K562 (cell line): Measurements from ENCODE around the gene PGGHG. TPM values are rescaled to one million over a fixed set of nuclear protein-coding genes. Genes with fewer than 3 reads are reported as not detected.

Experiments
- ATAC-seq: fragments of 200-7000 bp; cut with Tn5 transposase; 3 replicates; pipeline ENCODE4 v1.9.1; 2020; ENCODE audit warnings: moderate library complexity
- BruUV-seq: library from RNA; stranded (reverse); fragments of 400-500 nt; replicated peaks from 2 replicates; lab custom pipeline; 2021; lab: Mats Ljungman, UMichigan
- CTCF ChIA-PET: fragments of 300-600 bp; formaldehyde crosslinking; extraction: SDS; loops from one replicate; lab custom pipeline; 2021; ENCODE audit warnings: low intra/inter-chr PET ratio; lab: Yijun Ruan, JAX
- POLR2A ChIA-PET: fragments of 300-600, 350-650 bp; sonication (Branson Sonifier 250); formaldehyde crosslinking; extraction: SDS; loops from one replicate; lab custom pipeline; 2021; ENCODE audit warnings: antibody characterized with exemption, inconsistent platforms; lab: Yijun Ruan, JAX
- DNase-seq, 4 experiments: peaks; one replicate each; pipeline versions ENCODE4 v3.0.0 to v3.0.0-alpha.2; 2011 to 2018; ENCODE audit warnings: low spot score in 3 of 4, mixed read lengths in 3 of 4; ENCODE audit errors: extremely low read depth in 1 of 4
- FAIRE-seq: peaks from 2 replicates; lab custom pipeline; 2011; peaks lifted over from hg19 to GRCh38; lab: Jason Lieb, UNC
- H2AFZ ChIP-seq: 2 replicates; pipeline ENCODE4 v1.6.0; 2011; ENCODE audit warnings: low read depth, low read length, control low read depth, inconsistent platforms
- H3K27ac ChIP-seq: fragments of 200-600 bp; 3 replicates; pipeline ENCODE4 v1.8.0; 2011; ENCODE audit warnings: low read depth, mild to moderate bottlenecking, control low read depth, inconsistent platforms, low read length, moderate library complexity, mixed read lengths; ENCODE audit errors: extremely low read depth
- H3K27me3 ChIP-seq, 2 experiments: fragments of 300-600 bp in 1 of 2; 2 replicates in 1 of 2; 3 replicates in 1 of 2; pipeline versions ENCODE4 v1.6.0 to v1.8.0; 2011; ENCODE audit warnings: inconsistent platforms in 2 of 2, low read length in 2 of 2, mild to moderate bottlenecking in 1 of 2, mixed read lengths in 1 of 2, moderate library complexity in 1 of 2; ENCODE audit not compliant: control insufficient read depth in 2 of 2, insufficient read depth in 2 of 2
- H3K36me3 ChIP-seq: fragments of 300-600 bp; 3 replicates; pipeline ENCODE4 v1.8.0; 2011; ENCODE audit warnings: mild to moderate bottlenecking, low read length, inconsistent platforms; ENCODE audit not compliant: control insufficient read depth, insufficient read depth
- H3K4me1 ChIP-seq, 2 experiments: fragments of 200-600 bp in 1 of 2; replicated peaks in 1 of 2; 2 replicates in 1 of 2; 3 replicates in 1 of 2; pipeline versions ENCODE4 v1.5.1 to v1.8.0; 2011; ENCODE audit warnings: inconsistent platforms in 2 of 2, low read length in 2 of 2, mild to moderate bottlenecking in 1 of 2, mixed read lengths in 1 of 2, moderate library complexity in 1 of 2; ENCODE audit not compliant: control insufficient read depth in 2 of 2, insufficient read depth in 2 of 2
- H3K4me2 ChIP-seq: 2 replicates; pipeline ENCODE4 v1.6.1; 2011; ENCODE audit warnings: low read length, control low read depth, inconsistent platforms, mixed read lengths; ENCODE audit not compliant: insufficient read depth
- H3K4me3 ChIP-seq: fragments of 200-600 bp; sonication (generic), shearing (Covaris generic); 2 replicates; pipeline ENCODE4 v1.5.1; 2016; ENCODE audit warnings: control low read depth, inconsistent platforms
- H3K79me2 ChIP-seq: fragments of 200-600 bp; 3 replicates; pipeline ENCODE4 v1.8.0; 2011; ENCODE audit warnings: low read length, inconsistent platforms; ENCODE audit not compliant: control insufficient read depth, insufficient read depth
- H3K9ac ChIP-seq, 2 experiments: 2 replicates each; pipeline versions ENCODE4 v1.6.0 to v1.6.1; 2011; ENCODE audit warnings: low read depth in 2 of 2, low read length in 2 of 2, control low read depth in 1 of 2, inconsistent platforms in 1 of 2, mild to moderate bottlenecking in 1 of 2, mixed read lengths in 1 of 2; ENCODE audit not compliant: insufficient read depth in 1 of 2
- H3K9me1 ChIP-seq: one replicate; pipeline ENCODE4 v1.6.0; 2011; ENCODE audit warnings: inconsistent platforms, mild to moderate bottlenecking, low read length, moderate library complexity; ENCODE audit not compliant: control insufficient read depth, insufficient read depth
- H3K9me3 ChIP-seq: replicated peaks from 2 replicates; pipeline ENCODE4 v1.5.1; 2011; ENCODE audit warnings: low read depth, low read length, inconsistent platforms; ENCODE audit not compliant: control insufficient read depth, insufficient read depth
- H4K20me1 ChIP-seq: replicated peaks from 2 replicates; pipeline ENCODE4 v1.6.1; 2011; ENCODE audit warnings: low read length, inconsistent platforms, mixed read lengths; ENCODE audit not compliant: control insufficient read depth, insufficient read depth
- CBX3 ChIP-seq, 2 experiments: IDR thresholded peaks; 1 replicate in 1 of 2; 2 replicates in 1 of 2; pipeline ENCODE4 v1.6.1; 2012; ENCODE audit warnings: inconsistent platforms in 2 of 2, low read length in 2 of 2, borderline replicate concordance in 1 of 2, control low read depth in 1 of 2
- CBX5 ChIP-seq: IDR thresholded peaks from 2 replicates; pipeline ENCODE4 v1.6.1; 2014; ENCODE audit warnings: low read depth, borderline replicate concordance
- CREB1 ChIP-seq, 2 experiments: sonication (generic) in 1 of 2; formaldehyde crosslinking in 1 of 2; IDR thresholded peaks; 2 replicates each; pipeline versions ENCODE4 v1.6.1 to v1.8.0; 2012 to 2022; ENCODE audit warnings: inconsistent platforms in 1 of 2, mild to moderate bottlenecking in 1 of 2, missing genetic modification reagents in 1 of 2, moderate library complexity in 1 of 2
- FOSL1 ChIP-seq: fragments of 200-800 bp; sonication (Bioruptor generic); conservative IDR thresholded peaks from 2 replicates; pipeline ENCODE4 v1.6.1; 2016; ENCODE audit warnings: missing genetic modification characterization, missing compliant biosample characterization
- ILF3 ChIP-seq: fragments of 450-650 bp; IDR thresholded peaks from 2 replicates; pipeline ENCODE4 v1.6.1; 2018; ENCODE audit warnings: antibody characterized with exemption, mild to moderate bottlenecking, moderate library complexity, borderline replicate concordance
- MTA3 ChIP-seq: fragments of 450-650 bp; formaldehyde crosslinking; IDR thresholded peaks from 2 replicates; pipeline ENCODE4 v1.6.1; 2017; ENCODE audit warnings: mild to moderate bottlenecking, borderline replicate concordance
- SAP30 ChIP-seq: fragments of 200-600 bp; sonication (generic); IDR thresholded peaks from 2 replicates; pipeline ENCODE4 v1.6.1; 2012; ENCODE audit warnings: borderline replicate concordance, low read depth, mild to moderate bottlenecking, moderate library complexity, low read length, control low read depth, inconsistent platforms; ENCODE audit not compliant: insufficient read depth, poor library complexity, severe bottlenecking
- SRSF7 ChIP-seq: fragments of 200-400 bp; formaldehyde crosslinking; optimal IDR thresholded peaks from 2 replicates; pipeline ENCODE3; 2017; ENCODE audit warnings: mild to moderate bottlenecking, low read depth, low read length
- ZBTB8A ChIP-seq: fragments of 450-650 bp; IDR thresholded peaks from 2 replicates; pipeline ENCODE4 v1.6.1; 2018; ENCODE audit warnings: mild to moderate bottlenecking, moderate library complexity; ENCODE audit not compliant: partially characterized antibody
- ZFP1 ChIP-seq: fragments of 450-650 bp; formaldehyde crosslinking; IDR thresholded peaks from 2 replicates; pipeline ENCODE4 v1.4.0; 2020; ENCODE audit warnings: mild to moderate bottlenecking, mixed read lengths
- ZNF780A ChIP-seq: fragments of 250-450 bp; sonication (Bioruptor Pico); IDR thresholded peaks from 2 replicates; pipeline ENCODE4 v1.5.0; 2021; ENCODE audit warnings: mild to moderate bottlenecking
- WGBS: fragments of 100-300 bp; shearing (Covaris generic); methylation state at CpG from one replicate; pipeline ENCODE4 v1.1.6; 2016; ENCODE audit warnings: low coverage, mixed read lengths; ENCODE audit not compliant: insufficient coverage; ENCODE audit errors: missing lambda C conversion rate; 5-methylcytosine and 5-hydroxymethylcytosine counted together
- in situ Hi-C: fragments of 300-500 bp; cut with MboI; formaldehyde crosslinking; loops from 4 replicates; pipeline ENCODE4 v1.15.0; 2018; ENCODE audit warnings: inconsistent platforms, mixed read lengths
- intact Hi-C: fragments of 100-400 bp; cut with micrococcal nuclease; formaldehyde crosslinking; loops from 2 replicates; pipeline ENCODE4 v1.14.2; 2022
- polyA plus RNA-seq, 8 experiments: library from polyadenylated mRNA; depleted of rRNA in 4 of 8; stranded (reverse) in 5 of 8; unstranded in 3 of 8; fragments of >200 nt; fragmentation: Nextera tagmentation in 2 of 8; fragmentation: Illumina TruSeq in 1 of 8; extraction: Ambion mirVana in 2 of 8; extraction: Trizol in 1 of 8; gene quantifications; 2 replicates each; pipeline versions ENCODE4 v1.2.1 to v1.2.3, GENCODE V29; 2011 to 2014; ENCODE audit warnings: inconsistent platforms in 1 of 8, missing spikeins in 1 of 8
- total RNA-seq, 7 experiments: library from RNA; depleted of rRNA in 6 of 7; stranded (reverse); fragments of >200 nt in 6 of 7; fragmentation: Illumina TruSeq in 2 of 7; extraction: Trizol in 2 of 7; gene quantifications; 2 replicates each; pipeline versions ENCODE4 v1.2.1 to v1.2.3, GENCODE V29; 2011 to 2021; ENCODE audit warnings: low replicate concordance in 1 of 7

The PGGHG gene
- total and polyA plus RNA-seq, 9 of the 15 experiments (the other 6 are each of a cell fraction or from before 2014, with no cell fraction given), result 0.38 to 85.1 (median 18.1) TPM

DNA sequence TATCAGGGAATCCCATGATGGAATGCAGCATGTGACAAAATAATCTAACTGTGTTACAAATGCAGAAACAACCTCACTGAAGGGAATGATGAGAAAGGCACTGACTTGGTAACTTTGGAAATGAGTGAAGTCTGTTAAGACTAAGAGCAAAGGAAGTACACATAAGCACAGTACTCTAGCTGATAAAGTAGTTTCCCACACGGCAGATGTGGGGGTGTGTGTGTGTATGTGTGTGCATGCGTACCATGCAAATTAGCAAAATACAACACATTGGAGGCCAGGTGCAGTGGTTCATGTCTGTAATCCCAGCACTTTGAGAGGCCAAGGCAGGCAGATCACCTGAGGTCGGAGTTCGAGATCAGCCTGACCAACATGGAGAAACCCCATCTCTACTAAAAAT, 27.3 kb upstream of the PGGHG start:
- DNase-seq (no peak), FAIRE-seq (no peak), ATAC-seq (no peak)
- 45% methylated on average over 4 of the region's 4 CpGs for WGBS
- Histone ChIP-seq H3K36me3 (no peaks in the 10 kb centered on the region), H3K4me2 (no peak overlapping the region), H3K27me3 (no peaks in the 10 kb centered on the region), H3K9me1 (no peaks in the 10 kb centered on the region), H3K9ac (no peak overlapping the region), H3K4me3 (no peak overlapping the region), H4K20me1 (no peaks in the 10 kb centered on the region)
- in situ Hi-C loops, result no loop called here
- POLR2A ChIA-PET, result interaction anchor here (1.3 kb wide), 1 partner anchor 10 kb away, joined by 3 read pairs; no protein-coding TSS in a partner anchor
- CTCF ChIA-PET, result no interaction called here
- TF ChIP-seq SAP30, result no peak
- TF ChIP-seq SRSF7, result no peak
- TF ChIP-seq CBX5, result 0 out of 2 replicates have a peak, but pooled peaks have one; percentile 57
- no peak for TF ChIP-seq ILF3
- 0 out of 2 replicates have a peak, but pooled peaks have one; percentile 40 for TF ChIP-seq MTA3
- TF ChIP-seq ZBTB8A, result no peak
- TF ChIP-seq ZNF780A (CRISPR knock-in tag), result no peak
- no peak for TF ChIP-seq CREB1 (IDR thresholded peaks at IDR 0.05)
- no peak for TF ChIP-seq CREB1 (CRISPR knock-in tag; IDR thresholded peaks at IDR 0.05)
- peak in 1 of 2 experiments; percentile 49; a peak in 1 of 3 replicates for TF ChIP-seq CBX3 (IDR thresholded peaks at IDR 0.05; ENCODE audit: borderline replicate concordance in 1 of 2, low read length in 2 of 2)
- TF ChIP-seq FOSL1 (tag), result no peak
- no peak for TF ChIP-seq ZFP1 (CRISPR knock-in tag)
- TF ChIP-seq, all 486 proteins: peak for 3
- intact Hi-C loops, result no loop called here
- H2AFZ ChIP-seq, result no peak overlapping the region
- BruUV-seq, result no TSS peak
- no peaks in the 10 kb centered on the region for H3K79me2 ChIP-seq
- H3K4me1 ChIP-seq, result peaks cover 9 to 19% of the 10 kb centered on the region in 2 experiments
- H3K27ac ChIP-seq, result no peak overlapping the region
- H3K9me3 ChIP-seq, result peaks cover 4% of the 10 kb centered on the region
